HL-60/S4 treated with retinoic acid at 250 ng/mL for 4 days and 3 days (cell line): ENCODE data around the gene NLGN4X.

Experiments used
- in situ Hi-C: fragments of 300-500 bp; cut with MboI; formaldehyde crosslinking; loops from 2 replicates; pipeline ENCODE4 v1.7.0; 2022; ENCODE audit warnings: low sequenced_read_pairs

NLGN4X gene

GRCh38 chrX:6159468-6159867, 69.2 kb downstream of the NLGN4X start:
- in situ Hi-C loops: no loop called here

GRCh38 chrX:6151971-6152370, 76.7 kb downstream of the NLGN4X start:
- in situ Hi-C loops: no loop called here

DNA sequence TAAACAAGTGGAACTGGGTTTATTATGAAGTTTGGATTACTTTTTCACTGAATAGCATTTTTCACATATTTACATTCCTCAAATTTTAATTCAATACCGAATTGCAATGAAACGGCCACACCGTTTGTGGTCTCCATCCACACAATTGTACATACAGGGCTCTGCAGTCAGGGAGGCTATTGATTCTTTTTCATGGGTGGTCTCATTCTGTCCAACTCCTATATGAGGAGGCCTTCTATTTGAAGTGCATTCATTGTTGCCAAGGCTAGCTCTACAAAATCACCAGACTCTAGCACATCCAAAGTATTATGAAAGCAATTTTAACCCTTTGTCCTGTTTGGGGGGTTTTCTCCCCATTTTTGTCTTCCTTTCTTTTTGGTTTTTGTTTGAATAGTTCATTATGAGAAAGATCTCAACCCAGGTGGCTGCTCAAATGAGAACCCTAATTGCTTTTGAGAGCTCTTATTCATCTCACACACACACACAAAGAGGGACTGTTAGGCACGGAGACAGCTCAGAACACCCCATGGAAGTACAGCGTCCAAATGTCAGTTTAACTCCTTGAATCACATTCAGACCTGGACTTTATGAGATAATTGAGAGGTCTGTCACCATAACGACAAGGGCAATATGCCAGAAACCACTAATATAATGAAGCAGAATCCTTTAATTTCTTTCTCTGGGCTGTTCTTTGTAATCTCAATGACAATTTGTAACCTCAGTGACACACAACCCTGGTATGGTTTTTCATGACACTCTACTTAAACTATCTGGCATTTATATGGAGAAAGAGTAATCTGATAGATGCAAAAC, 79.4 kb downstream of the NLGN4X start:
- in situ Hi-C loops: no loop called here

DNA sequence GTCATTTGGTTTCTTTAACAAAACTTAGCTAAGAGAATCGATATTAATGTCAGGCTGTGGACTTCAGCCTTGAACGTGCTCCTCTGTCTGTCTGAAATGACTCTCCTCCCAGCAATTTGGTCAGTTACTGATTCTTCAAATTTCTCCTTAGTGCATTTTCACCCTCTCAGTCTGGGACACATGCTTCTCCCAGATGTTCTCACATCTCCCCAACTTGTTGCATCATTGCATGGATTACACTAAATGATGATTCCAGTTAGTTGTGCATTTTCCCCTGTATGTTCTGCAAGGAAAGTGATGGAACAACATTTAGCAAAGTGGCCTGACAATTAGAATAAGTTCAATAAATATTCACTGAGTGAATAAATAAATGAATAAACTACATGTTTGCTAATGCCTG, 94.4 kb downstream of the NLGN4X start:
- in situ Hi-C loops: no loop called here

- in situ Hi-C loops: no loop called here
Measured at GRCh38 chrX:6132970-6133369, 95.7 kb downstream of the NLGN4X start.

DNA sequence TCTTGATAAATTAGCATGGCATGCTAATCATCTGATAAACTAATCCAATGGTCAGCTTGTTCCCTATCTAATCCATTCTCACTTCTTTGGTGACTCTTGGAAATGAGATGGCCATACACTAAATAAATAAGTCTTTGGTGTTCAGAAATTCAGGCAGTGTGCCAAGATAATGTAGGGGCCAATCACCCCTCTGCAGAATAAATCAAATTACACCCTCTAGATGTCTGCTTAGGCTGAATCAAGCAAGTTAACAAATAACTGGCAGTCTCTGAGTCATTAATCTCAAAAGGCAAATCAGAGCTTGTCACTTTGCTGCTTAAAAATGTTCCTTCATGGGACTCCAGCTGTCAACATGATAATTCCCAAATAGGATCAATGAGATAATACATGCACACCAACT, 97.4 kb downstream of the NLGN4X start:
- in situ Hi-C loops: no loop called here

GRCh38 chrX:6129195-6129594, 99.5 kb downstream of the NLGN4X start:
- in situ Hi-C loops: no loop called here

DNA sequence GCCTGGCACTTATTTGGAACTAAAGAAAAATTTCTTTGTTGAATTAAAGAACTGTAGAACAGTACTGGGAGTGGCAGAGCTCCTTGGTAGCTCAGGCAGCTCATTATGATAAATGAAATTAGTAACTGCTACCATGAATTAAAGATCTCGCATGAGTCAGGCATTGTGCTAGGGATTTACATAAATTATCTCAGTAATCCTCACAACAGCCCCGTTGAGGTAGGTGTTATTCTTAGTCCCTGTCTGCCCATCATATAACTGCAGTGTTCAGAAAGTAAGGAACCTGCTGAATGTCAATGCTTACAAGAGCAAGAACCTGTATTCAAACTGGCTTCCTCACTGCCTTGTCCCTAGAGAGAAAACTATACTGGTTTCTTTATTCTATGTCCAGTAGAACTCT, 108.3 kb downstream of the NLGN4X start:
- in situ Hi-C loops: no loop called here

GRCh38 chrX:6095469-6095868, 133.2 kb downstream of the NLGN4X start:
- in situ Hi-C loops: no loop called here

GRCh38 chrX:6074532-6074931, 154.1 kb downstream of the NLGN4X start:
- in situ Hi-C loops: no loop called here

GRCh38 chrX:6071731-6072130, 156.9 kb downstream of the NLGN4X start:
- in situ Hi-C loops: no loop called here

DNA sequence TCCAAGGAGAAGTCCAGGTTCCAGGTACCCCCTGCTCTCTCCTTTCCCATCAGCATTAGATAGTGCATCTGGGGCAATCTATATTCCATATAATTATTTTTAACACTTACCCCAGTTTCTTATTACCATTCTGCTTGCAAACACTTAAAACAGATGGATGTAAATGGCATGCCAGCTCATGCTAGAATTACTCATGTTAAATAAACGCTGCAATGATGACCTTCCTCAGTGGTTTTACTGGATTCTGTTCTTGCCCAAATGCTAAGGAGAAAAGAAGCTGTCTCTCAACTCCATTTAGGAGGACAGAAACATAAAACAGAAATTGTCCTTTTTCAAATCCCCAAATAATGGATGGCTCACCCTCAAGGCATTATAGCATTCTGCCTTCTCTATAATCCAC, 161.1 kb downstream of the NLGN4X start:
- in situ Hi-C loops: no loop called here

DNA sequence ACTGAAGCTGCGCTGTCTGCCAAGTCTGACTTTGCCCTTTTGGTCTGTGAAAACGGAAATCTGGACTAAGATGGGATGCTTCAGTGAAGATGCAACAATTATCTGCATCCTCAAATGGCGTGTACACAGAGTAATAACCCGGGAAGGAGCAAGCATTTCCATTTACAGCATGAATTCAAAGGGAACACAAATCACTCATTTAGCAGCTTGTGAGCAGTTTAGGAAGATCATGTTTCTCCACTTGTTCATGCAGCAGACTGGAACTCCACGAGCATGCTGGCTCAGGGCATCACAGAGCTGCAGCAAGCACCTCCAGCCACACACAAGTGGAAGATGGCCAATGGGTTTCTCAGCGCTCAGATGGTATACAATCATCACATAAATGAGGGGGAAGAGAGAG, 175.5 kb downstream of the NLGN4X start:
- in situ Hi-C loops: no loop called here

DNA sequence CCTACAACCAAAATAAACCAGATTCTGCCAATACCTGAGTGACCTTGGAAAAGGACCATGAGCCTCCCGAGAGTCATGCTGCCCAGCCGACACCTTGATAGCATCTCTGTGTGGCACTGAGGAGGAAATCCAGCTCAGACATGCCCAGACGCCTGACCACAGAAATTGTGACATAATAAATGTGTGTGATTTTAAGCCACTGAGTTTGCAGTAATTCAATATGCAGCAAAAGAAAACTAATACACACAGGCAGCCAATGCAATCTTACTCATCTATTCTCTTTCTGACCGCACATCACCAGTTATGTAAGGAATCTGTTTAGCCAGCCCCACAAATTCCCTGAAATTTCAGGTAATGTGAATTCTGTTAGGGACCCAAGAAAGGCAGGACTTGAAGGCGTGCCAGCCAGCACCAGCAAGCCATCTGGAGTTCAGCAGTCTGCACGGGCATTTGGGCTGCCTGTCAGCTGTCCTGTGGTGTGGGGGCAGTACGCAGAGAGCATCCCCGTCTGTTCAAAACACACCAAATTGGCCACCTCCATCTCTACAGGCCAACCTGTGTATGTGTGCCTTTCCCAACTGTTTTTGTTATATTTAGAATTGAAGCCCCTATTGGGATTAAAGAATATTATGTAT, 176.4 kb downstream of the NLGN4X start:
- in situ Hi-C loops: no loop called here

GRCh38 chrX:6049132-6049531, 179.5 kb downstream of the NLGN4X start:
- in situ Hi-C loops: no loop called here

GRCh38 chrX:6041630-6042029, 187.0 kb downstream of the NLGN4X start:
- in situ Hi-C loops: no loop called here

GRCh38 chrX:6029014-6029413, 199.7 kb downstream of the NLGN4X start:
- in situ Hi-C loops: no loop called here

- in situ Hi-C loops: no loop called here
Measured at GRCh38 chrX:6026980-6027379, 201.7 kb downstream of the NLGN4X start.

GRCh38 chrX:6026429-6026828, 202.2 kb downstream of the NLGN4X start:
- in situ Hi-C loops: no loop called here

- in situ Hi-C loops: no loop called here
Measured at GRCh38 chrX:6024204-6024603, 204.5 kb downstream of the NLGN4X start.

- in situ Hi-C loops: no loop called here
Measured at GRCh38 chrX:6021316-6022091, 207.2 kb downstream of the NLGN4X start.

DNA sequence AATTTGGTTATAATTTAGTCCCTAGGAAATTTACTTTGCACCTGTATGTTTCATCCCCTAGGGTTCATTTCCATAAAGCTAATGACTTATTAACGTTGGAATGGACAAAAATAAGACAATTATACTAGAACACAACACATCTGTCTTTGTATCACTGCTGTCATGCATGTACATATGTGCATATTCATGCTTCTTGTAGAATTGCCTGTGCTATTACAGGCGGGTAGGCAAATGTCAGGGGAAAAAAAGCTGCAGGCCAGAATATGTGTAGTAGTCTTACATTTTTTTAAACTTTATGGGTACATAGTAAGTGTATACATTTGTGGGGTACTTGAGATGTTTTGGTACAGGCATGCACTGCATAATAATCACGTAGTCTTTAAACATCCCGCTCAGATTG, 209.6 kb downstream of the NLGN4X start:
- in situ Hi-C loops: no loop called here
